ENCODE data around the gene DPF3.

GRCh38 chr14:72616294-72616693 is 277.6 kb downstream of the DPF3 start:
- TF ChIP-seq CTCF (IDR thresholded peaks at IDR 0.05): no peak
- no peak for TF ChIP-seq POLR2A (IDR thresholded peaks at IDR 0.05)

All from heart left ventricle (tissue), 13 donors.